ENCODE data around the gene DUSP5. TPM values are rescaled to one million over a fixed set of nuclear protein-coding genes. Genes with fewer than 3 reads are reported as not detected.

Gene DUSP5
- total RNA-seq, 1 donor, result 42.3 TPM

DNA sequence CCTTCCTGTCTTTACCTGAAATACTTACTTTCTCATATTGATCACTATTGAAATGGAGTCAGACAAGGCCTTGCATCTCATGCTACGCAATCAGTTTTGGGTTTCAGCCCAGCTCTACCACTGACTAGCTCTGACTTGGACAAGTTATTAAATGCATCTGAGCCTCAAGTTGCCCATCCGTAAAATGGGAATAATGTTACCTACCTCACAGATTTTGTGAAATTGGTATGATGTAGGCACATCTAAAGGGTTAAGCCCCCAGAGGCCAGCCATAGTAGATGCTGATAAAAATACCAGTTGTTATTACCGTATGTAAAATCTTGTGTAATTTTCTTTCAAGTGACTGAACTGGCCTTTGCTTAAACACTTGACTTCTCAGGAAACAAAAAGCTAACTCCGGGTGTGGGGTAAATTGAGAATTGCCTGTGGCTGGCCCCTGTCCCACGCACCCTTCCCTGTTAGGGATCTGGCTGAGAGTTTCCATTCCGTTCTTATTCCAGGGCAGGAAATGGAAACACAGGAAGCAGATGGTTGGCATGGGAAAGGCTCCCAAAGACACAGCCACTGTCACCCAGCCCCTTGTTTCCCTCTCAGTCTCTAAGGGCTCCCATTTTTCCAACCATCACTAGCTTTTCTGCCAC is 7.5 kb downstream of the DUSP5 start:
- TF ChIP-seq, protein P1, sequence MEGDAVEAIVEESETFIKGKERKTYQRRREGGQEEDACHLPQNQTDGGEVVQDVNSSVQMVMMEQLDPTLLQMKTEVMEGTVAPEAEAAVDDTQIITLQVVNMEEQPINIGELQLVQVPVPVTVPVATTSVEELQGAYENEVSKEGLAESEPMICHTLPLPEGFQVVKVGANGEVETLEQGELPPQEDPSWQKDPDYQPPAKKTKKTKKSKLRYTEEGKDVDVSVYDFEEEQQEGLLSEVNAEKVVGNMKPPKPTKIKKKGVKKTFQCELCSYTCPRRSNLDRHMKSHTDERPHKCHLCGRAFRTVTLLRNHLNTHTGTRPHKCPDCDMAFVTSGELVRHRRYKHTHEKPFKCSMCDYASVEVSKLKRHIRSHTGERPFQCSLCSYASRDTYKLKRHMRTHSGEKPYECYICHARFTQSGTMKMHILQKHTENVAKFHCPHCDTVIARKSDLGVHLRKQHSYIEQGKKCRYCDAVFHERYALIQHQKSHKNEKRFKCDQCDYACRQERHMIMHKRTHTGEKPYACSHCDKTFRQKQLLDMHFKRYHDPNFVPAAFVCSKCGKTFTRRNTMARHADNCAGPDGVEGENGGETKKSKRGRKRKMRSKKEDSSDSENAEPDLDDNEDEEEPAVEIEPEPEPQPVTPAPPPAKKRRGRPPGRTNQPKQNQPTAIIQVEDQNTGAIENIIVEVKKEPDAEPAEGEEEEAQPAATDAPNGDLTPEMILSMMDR (IDR thresholded peaks at IDR 0.05; ENCODE audit: insufficient read depth, low read depth, low read length), result no peak
- no peak overlapping the region for H3K4me3 ChIP-seq (ENCODE audit: low read depth, low read length)
- no peak for DNase-seq (ENCODE audit: low read depth)

- no peak overlapping the region for H3K4me3 ChIP-seq (ENCODE audit: low read depth, low read length)
- TF ChIP-seq, protein P1 (IDR thresholded peaks at IDR 0.05; ENCODE audit: insufficient read depth, low read depth, low read length), result no peak
- no peak for DNase-seq (ENCODE audit: low read depth)
Observed at GRCh38 chr10:110506448-110506847, 8.7 kb downstream of the DUSP5 start.

- TF ChIP-seq, protein P1 (IDR thresholded peaks at IDR 0.05; ENCODE audit: insufficient read depth, low read depth, low read length), result no peak
- DNase-seq (ENCODE audit: low read depth), result no peak
- no peak overlapping the region for H3K4me3 ChIP-seq (ENCODE audit: low read depth, low read length)
Observed at GRCh38 chr10:110507346-110507745, 9.6 kb downstream of the DUSP5 start.

GRCh38 chr10:110508159-110508788 is 10.6 kb downstream of the DUSP5 start:
- DNase-seq (ENCODE audit: low read depth), result no peak
- TF ChIP-seq, protein P1 (IDR thresholded peaks at IDR 0.05; ENCODE audit: insufficient read depth, low read depth, low read length), result no peak
- H3K4me3 ChIP-seq (ENCODE audit: low read depth, low read length), result no peak overlapping the region

- no peak for DNase-seq (ENCODE audit: low read depth)
- TF ChIP-seq, protein P1 (IDR thresholded peaks at IDR 0.05; ENCODE audit: insufficient read depth, low read depth, low read length), result no peak
Observed at GRCh38 chr10:110508806-110509544, 11.3 kb downstream of the DUSP5 start.

GRCh38 chr10:110509560-110509959 is 11.9 kb downstream of the DUSP5 start:
- no peak overlapping the region for H3K4me3 ChIP-seq (ENCODE audit: low read depth, low read length)
- DNase-seq (ENCODE audit: low read depth), result no peak
- TF ChIP-seq, protein P1 (IDR thresholded peaks at IDR 0.05; ENCODE audit: insufficient read depth, low read depth, low read length), result no peak

More at GRCh38 chr10:110508806-110509544, 11.3 kb downstream of the DUSP5 start:
- no peak overlapping the region for H3K4me3 ChIP-seq (ENCODE audit: low read depth, low read length)
